GM19463 (cell line): ENCODE data around the gene ATRAID.

Experiments used
- ATAC-seq: cut with Tn5 transposase; IDR thresholded peaks from one replicate; pipeline ENCODE4 v1.9.1; 2021; ENCODE audit warnings: mild to moderate bottlenecking, moderate library complexity; ENCODE audit not compliant: unreplicated experiment

The ATRAID gene

GRCh38 chr2:27247893-27248292 is 36.1 kb downstream of the ATRAID start:
- ATAC-seq: no peak

DNA sequence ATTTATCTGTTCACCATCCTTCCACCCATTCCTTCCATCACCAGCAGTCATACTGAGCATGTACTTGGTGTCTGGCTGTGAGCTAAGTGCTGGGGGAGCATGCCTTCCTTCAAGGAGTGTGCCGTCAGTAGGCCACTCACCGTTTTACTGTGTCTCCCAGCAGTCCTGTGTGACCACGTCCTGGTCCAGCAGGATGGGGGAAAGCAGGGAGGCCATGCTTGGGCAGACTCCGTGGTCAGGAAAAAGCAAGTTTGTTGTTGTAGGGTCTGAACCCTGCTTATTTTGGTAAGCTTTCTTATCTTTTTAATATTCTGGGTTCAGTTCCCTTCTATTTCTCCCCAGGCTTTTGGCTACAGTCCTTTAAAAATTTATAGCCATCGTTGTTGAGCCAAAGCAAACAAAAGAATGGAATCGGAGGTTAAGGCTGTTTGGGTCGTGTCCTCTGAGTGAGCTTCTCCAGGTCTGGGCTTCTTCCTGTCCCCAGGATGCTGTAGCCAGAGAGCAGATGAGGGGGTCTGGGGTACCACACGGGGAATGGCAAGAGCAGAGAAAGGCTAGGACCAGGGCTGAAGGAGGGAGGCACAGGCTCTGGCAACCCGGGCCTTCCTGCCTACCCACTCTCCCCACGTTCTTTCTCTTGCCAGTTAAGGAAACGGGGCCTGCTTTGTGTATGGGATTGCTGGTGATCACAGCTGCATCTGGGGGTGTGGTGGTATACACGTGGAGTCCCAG is 37.5 kb downstream of the ATRAID start:
- no peak for ATAC-seq

GRCh38 chr2:27249891-27250651 is 38.2 kb downstream of the ATRAID start:
- no peak for ATAC-seq

- no peak for ATAC-seq
These were observed 39.0 kb downstream of the ATRAID start for GRCh38 chr2:27250652-27251379.

DNA sequence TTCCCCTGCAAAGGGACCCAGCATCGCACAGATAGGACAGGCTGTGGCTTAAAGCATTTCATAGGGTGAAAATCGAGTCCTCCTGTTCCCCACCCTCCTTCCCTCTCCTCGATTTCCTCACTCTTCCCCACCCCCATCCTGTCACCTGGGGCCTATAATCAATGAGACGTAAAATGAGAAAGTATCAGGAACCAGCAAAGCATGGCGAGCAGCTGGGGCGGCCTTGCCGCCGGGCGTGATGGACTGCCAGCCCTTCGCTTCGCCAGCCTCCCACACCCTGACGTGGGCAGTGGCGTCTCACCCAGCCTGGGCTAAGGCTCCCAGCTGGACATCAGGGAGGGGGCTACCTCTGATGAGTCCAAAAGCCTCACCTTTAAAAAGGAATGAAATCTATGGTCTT is 39.9 kb downstream of the ATRAID start:
- ATAC-seq: no peak

DNA sequence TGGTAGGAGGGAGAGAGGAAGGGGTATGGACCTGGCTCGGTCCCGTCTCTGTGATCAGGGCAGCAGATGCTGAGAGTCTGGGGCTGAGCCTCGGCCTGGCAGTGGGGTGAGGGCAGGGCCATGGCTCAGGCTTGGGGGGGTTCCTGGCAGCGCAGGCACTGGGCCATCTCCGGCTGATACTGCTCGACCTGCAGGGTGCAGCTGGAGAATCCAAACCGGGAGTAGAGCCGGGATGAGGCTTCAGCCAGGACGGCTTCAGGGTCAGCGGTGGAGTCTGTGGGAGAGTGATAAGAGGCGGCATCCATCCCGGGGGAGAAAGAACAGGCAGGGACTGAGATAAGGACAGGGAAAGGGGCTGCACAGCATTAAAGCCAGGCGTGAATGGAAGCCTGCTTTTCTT is 43.3 kb downstream of the ATRAID start:
- no peak for ATAC-seq

DNA sequence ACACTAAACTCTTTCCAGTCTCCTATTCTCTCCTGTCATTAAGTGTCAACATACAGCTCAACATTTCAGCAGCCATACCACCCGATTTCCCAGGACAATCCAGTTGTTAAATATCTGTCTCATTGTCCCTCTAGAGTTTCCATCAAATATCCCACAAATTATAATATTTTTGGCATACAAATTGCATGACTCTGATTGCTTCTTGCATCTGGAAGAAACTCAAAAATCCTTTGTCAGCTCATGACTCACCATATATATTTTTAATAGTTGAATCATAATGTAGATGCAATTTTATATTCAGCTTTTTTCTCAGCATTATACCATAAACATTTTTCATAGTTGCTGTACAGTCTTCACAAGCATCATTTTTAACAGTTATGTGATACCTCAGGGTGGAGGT is 43.8 kb downstream of the ATRAID start:
- ATAC-seq: no peak

- ATAC-seq: no peak
These were observed 45.1 kb downstream of the ATRAID start for GRCh38 chr2:27256855-27257454.

DNA sequence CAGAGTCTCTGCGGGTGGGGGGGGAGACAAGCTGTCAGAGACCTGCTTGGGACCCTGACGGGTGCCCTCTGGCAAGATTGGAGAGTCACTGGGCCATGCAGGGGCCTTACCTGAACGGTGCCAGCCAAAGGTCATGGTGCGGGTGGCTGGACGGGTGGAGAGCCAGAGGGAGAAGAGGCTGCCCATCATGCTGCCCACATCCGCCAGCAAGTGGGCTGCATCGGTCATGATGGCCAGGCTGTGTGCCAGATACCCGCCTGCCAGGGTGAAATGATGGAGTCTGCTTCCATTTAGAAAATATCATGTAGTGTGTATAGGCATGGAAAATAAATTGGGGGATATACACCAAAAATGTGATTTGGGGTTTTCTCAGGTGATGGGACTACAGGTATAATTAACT is 46.2 kb downstream of the ATRAID start:
- ATAC-seq: no peak

DNA sequence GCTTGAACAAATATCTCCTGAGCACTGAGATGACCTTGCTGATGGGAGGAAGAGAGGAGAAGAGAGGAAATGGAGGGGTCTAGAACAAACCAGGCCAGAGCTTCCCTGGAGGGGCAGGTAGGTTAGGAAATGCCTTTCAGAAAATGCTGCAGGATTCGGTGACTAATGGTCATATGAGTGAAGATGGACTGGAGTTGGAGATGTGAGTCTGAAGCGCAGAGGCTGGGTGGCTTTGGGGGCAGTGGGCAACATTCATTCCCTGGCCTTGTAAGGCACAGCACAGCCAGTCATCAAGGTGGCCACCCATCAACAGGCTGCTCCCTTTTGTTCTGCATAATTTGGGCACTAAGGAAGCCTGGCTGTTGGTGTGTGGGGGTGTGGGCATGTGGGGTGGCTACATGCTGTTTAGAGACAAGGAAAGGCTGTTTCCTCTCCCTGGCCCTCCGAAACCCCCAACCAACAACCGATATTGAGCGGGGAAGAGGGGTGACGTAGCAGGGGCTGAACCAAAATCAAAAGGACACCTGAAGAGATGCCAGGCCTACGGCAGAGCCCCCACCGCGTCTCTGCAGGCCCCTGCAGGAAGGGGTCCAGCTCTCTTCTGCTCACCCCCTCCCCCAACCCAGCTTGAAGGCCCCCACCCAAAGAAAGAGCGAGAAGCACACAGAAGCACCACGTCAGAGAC is 49.5 kb downstream of the ATRAID start:
- no peak for ATAC-seq

DNA sequence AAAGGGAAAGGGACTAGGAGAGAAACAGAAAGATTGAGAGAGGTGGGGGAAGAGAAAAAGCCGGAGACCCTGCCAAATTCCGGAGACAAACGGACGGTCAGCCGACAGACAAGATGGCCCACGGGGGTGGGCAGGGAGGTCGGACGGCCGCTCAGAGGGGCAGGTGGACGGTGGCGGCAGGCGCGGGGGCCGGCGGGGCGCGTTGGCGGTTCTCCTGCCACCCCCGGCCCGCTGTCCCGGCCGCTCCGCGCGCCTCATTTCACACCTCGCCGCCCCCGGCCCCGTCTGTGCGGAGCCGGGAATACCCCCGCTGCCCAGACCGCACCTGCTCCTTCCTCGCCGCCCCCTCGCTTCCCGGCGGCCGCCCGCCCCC is 50.1 kb downstream of the ATRAID start:
- ATAC-seq: no peak

DNA sequence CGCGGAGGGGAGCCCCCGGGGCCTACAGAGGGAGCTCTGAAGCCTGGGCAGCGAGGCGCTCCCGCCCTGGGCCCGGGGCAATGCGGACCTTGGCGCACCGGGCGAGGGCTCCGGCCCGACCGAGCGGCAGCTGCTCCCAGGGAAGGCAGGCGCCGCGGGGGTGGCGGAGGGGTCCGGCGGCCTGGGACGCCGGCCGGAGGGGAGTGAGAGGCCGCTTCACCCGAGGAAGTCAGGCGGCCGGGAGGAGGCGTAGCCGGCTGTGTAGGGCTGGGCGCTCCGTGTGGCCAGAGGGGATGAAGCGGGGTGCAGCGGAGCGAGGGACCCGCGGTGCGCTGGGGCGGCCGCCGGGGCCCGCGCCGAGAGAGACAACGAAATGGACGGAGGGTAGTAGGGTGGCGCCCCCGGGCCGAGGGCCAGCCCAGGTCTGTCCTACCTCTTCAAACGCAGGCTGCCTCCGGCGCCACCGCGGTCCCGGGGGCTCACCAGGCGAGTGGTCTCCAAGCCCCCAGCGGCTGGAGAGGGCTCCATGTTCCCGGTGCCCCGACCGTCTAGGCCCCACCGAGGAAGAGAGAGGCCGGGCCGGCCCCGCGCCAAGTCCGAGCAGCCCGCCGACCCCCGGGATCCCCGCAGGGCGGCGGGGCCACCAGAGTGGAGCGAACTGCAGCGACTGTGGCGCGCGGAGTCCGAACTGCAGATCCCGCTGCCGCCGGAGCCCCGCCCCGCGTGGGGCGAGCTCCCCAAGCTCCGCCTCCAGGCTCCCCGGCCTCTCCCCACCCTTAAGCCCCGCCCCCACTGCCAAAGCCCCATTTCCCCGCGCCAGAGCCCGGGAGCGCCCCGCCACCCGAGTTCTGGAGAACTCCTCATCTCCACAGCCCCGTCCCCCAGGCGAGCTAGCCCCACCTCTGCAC is 50.8 kb downstream of the ATRAID start, which contains the start of gene SLC30A3:
Gene SLC30A3, minus strand, starts transcription at position 669 of the 908 bp plus-strand sequence. Its CDS starts 141 bp downstream, at position 528.
- ATAC-seq: peak; percentile 50

DNA sequence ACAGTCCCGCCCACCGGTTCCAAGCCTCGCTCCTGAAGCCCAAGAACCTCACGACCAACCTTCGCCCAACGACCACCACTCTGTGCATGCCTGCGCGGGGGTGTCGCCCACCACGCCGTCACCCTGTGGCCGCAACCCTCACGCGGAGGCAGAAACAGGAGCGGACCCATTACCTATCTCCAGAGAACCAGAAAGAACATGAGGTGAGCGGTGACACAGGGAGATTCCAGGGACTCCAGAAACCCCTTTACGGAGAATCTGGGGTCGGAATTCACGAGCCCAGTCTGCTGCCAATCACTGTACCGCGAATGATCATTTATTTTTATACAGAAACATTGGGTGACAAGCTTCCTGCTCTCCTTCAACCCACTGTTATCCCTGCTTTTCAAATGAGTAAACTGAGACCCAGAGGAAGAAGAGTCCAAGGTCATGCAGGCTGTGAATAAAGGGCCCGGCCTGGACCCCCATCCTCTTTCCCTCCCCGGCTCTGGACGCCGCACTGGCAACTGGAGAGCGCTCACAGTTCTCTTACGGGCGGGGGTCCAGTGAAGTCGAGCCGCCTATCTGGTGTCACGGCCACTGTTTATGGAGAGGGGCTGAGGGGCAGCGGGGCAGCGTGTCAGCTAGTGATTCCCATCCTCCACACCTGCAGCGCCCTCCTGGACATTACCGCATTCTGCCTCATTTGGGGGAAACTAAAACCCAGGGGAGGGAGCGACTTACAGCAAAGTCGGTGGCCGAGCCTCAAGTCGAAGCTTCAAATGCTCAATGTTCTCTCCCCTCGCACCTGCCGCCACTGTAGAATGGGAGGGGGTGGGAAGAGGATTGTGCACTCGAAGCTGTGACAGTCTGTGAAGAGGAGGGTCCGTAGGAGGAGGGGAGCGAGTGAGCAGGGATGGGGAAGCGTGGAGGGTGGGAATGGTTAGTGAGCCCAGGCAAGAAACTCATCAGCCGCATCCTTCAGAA is 51.7 kb downstream of the ATRAID start:
- ATAC-seq: no peak

DNA sequence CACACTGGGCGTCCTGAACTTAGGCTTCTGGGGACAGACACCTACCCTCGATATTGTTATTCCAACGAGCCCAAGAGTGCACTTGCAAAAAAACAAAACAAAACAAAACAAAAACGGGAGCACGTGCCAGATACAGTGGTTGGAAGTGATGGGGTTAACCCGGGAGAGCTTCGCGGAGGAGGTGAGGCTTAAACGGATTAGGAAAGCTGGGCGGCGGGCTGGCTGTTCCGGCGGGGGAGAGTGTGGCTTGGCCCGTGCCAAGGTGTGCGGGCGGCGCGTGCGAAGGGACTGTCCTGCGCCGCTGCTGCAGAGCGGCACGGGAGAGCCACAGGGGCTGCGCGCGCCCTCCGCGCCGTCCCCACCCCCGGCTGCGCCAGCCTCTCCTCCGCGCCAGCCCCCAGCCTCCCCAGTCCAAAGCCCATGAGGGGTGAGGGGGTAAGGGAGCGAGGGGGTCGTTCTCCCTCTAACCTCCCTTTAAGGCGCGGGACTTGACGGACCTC is 52.5 kb downstream of the ATRAID start:
- ATAC-seq: no peak

GRCh38 chr2:27264753-27265535 is 53.1 kb downstream of the ATRAID start:
- ATAC-seq: peak; percentile 64

- ATAC-seq: no peak
These were observed 53.7 kb downstream of the ATRAID start for GRCh38 chr2:27265536-27265870.
